ENCODE measurements around the gene SP9.
A peak's percentile ranks its signal among the peaks of the same experiment; 100 is the strongest.

Gene SP9

DNA sequence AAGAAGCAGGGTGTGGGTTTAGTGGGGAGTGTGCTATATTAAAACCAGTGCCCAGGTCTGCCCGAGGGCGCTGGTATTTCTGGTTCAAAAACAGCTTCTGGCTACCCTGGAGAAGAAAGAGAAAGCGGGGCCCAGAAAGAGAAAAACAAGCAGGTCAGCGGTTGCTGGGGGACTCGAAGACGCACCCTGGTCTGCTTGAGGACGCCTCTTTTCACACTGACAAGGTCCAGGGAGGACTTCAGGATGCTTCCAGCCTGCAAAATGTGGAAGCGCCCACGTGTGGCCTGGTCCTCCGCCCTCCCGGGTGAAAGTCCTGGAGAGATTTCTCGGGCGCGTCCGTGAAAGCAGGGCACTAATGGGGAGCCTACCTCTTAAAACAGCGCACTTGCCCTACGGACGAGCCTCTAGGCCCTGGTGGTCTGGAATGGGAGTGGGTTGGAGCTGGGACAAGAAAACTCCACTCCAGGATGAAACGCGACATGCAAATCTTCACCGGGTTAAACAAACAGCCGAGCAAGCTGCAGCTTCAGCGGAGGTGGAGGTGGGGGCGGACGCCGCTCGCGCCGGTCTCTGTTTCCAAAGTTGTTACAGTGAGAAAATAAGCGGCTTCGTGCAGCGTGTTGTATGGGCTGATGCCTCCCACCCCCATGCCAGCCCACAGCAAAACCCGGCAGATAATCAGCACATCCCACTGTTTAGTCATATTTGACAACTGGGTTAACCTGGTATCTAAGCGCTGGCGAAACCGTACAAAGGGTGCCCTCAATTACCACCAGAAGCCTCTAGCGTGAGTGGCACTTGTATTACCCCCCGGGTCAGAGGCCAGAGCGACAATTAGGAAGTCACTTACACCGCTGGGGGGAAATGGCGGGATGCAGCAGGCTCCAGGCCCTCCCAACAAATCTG lies 1.1 kb upstream of the SP9 start:
- DNase-seq (ENCODE audit: low read depth in 2 of 2): peak in 1 of 2 donors; percentile 33

DNA sequence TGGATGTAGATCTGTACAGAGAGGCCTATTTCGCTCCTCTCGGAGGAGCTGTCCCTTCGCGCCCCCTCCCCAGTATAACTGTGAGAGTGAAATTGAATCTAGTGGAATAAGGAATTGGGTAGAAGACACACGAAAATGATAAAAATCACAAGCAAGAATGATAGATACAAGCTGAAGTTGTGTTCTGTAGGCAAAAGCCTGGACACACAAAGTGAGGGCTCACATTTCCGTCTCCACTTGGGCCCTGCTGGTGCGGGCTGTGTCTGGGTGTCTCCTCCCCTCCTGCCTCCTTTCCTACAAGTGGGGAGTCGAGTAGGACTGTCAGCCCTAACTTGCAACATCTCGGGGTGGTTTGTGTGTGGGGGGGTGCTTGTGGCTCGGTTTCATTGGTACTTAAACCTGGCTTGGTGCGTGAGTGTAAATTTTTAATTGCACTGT lies 457 bp upstream of the SP9 start:
- no peak for DNase-seq (ENCODE audit: low read depth in 2 of 2)

DNA sequence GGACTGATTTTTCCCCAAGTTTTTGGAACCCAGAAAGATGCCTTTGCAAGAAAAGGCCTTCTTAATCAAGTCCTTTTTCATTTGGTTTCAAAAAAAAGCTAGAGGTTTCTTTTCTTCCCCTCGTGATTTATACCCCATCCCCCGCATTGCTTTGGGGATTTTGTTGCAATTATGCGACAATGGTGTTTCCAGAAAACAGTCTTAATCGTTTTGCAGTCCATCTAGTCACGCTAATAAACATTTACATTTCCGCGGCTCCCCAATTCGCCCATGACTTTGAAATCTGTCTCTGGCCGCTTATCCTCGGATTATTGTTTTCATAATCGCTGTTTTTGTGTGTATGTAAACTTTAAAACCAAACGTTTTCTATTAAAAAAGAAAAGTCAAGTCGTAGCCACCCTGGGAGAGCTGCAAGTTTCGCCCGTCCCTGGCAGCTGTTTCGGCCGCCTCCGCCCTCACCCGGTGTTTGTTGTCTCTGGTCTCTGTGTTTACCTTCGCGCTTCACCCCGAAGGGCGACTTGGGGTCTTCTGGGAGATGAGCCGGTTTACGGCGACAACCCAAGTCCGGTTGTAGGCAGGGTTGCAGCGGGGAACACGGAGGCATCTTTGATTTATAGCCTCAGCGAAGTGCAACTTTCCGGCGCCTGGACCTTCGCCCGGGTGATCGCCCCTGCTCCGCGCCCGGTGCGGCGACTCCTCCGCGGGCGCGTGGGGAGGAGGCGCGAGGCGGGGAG lies 667 bp downstream of the SP9 start:
- DNase-seq (ENCODE audit: low read depth in 2 of 2): no peak

DNA sequence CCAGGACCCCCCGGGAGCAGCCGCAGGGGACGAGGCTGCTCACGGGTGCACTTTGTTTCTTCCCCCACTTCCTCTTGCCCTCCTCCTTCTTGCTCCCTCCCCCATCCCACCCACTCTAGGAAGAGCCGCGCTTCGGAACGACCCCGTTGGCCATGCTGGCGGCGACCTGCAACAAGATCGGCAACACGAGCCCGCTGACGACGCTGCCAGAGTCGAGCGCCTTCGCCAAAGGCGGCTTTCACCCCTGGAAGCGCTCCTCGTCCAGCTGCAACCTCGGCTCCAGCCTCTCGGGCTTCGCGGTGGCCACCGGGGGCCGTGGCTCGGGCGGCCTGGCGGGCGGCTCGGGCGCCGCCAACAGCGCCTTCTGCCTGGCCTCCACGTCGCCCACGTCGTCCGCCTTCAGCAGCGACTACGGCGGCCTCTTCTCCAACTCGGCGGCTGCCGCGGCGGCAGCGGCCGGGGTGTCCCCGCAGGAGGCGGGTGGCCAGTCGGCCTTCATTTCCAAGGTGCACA lies 1.3 kb downstream of the SP9 start:
- no peak for DNase-seq (ENCODE audit: low read depth in 2 of 2)

DNA sequence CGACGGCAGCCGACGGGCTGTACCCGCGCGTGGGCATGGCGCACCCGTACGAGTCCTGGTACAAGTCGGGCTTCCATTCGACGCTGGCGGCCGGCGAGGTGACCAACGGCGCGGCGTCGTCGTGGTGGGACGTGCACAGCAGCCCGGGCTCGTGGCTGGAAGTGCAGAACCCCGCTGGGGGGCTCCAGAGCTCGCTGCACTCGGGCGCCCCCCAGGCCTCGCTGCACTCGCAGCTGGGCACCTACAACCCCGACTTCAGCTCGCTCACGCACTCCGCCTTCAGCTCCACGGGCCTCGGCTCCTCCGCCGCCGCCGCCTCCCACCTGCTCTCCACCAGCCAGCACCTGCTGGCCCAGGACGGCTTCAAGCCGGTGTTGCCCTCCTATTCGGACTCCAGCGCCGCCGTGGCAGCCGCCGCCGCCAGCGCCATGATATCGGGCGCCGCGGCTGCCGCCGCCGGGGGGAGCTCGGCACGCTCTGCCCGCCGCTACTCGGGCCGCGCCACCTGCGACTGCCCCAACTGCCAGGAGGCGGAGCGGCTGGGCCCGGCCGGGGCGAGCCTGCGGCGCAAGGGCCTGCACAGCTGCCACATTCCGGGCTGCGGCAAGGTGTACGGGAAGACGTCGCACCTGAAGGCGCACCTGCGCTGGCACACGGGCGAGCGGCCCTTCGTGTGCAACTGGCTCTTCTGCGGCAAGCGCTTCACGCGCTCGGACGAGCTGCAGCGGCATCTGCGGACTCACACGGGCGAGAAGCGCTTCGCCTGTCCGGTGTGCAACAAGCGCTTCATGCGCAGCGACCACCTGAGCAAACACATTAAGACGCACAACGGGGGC lies 2.0 kb downstream of the SP9 start:
- no peak for DNase-seq (ENCODE audit: low read depth in 2 of 2)

DNA sequence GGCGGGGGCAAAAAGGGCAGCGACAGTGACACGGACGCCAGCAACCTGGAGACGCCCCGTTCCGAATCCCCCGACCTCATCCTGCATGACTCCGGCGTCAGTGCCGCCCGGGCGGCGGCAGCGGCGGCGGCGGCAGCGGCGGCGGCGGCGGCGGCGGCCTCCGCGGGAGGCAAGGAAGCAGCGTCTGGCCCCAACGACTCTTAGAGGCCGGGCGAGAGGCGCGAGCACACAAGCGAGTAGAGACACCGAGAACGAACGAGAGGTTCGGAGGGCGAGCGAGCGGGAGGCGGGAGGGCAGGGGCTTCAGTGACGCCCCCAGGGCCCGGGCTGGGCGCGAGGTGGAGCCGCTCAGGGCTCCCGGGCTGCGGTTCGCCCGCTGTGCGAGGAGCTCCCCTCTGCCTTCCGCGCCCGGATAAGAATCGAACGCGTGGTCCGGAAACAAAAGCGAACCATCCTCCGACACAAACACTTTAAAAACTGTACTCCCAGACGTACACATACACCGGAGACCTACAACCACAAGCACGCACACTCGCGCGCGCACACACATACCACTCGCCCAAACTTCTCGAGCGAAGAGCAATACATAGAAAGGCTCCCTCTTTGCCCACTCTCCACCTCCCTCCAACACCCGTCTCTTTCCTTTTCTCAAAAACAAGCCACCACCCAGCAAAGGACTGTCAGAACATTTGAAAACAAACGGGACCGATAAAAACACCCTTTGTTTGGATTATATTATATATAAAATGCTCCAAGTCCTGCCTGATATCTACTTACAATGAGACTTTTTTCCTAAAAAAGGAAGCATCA lies 2.8 kb downstream of the SP9 start:
- DNase-seq (ENCODE audit: low read depth in 2 of 2): no peak

DNA sequence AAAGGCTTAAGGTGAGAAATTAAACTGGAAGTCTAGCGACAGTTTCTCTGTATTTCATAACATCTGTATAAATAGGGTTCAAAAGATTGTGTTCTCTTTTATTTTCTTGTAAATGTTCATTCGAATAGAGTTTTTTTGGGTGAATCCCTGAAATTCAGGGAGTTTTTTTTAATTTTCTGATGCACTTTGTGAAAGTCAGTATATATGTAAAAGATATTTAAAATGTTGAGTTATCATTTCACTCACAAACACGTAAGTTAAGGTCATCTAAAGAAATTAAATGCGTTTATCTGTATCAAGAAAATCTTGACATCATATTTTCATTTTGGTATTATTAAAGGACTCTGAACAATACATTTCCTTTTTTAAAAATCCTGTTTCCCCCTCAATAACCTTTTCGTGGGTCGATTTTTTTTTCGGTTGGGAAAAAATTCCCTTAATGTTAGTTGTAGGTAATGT lies 3.4 kb downstream of the SP9 start:
- DNase-seq (ENCODE audit: low read depth in 2 of 2): no peak

DNA sequence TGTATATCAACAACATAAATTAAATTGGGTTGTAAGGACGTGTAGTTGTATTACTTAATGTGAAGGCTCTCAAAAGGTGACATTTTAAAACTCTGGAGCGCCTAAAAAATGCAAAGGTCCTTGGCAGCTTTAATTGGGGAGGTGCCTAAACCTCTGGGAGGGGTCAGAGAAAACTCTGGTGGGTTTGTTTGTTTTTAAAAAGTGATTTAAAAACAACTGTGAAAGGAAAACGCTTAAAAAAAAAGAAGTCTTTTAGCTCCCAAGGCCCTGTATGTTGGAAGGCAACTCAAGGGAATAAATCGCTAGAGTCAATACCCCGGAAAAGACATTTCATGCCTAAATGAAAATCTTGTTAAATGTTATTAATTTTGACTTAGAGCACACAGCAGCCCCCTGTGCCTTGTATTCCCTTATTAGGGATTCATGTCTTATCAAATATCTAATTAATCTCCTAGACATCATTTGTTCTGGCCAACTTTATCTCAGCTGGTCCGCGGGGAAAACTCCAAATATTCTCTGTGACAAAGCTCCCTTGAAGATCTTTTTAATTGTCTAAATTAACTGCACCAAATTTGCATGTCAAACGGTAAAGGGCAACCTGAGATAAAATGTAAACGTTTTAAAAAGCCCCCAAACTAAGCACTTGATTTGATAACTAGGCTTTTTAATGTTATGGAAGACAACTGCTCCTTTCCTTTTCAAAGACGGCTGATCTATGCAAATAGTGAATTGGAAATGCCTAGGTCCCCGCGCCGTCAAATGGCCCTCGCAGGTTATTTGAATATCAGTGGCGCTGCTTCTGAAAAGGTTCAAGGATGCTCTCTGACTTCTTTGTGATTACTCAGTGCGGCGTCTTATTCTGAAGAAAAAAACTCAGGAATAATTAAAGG lies 4.2 kb downstream of the SP9 start:
- no peak for DNase-seq (ENCODE audit: low read depth in 2 of 2)

DNA sequence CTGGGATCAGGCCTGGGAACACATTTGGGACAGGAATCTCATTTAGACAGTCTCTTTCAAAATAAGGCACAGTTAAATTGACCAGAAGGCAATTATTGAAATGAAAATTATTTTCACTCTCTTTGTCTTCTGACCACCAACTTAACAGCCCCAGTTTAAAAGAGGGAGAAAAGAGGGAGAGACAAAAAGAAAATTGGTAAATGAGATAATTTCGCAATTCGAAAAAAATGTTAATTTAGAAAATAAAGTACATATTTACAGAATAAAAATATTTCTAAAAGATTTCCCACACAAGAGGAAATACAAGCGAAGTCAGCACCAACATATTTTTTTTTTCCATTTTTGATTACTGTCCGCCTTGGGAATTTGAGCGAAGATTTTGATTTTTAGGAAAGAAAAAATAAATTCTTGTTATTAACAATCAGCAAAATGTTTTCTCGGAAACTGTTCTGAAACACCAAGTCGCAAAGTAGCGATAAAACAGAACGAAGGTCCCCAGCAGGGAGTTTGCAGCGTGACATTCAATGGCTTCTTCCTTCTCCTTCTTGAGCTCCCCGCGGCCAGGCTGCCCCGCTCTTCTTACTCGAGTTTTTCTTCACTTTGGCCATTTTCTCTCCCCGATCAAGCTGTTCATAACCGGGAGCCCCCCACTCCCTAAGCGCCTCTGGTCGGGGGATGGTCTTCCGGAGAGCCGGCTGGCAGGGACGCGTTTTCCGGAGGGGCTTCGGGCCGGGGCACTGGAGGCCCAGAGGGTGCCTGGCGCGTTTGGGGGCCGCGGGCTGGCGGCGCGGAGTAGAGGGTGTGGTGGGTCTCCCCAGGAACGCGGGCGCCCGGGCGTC lies 5.0 kb downstream of the SP9 start:
- DNase-seq (ENCODE audit: low read depth in 2 of 2): no peak

DNA sequence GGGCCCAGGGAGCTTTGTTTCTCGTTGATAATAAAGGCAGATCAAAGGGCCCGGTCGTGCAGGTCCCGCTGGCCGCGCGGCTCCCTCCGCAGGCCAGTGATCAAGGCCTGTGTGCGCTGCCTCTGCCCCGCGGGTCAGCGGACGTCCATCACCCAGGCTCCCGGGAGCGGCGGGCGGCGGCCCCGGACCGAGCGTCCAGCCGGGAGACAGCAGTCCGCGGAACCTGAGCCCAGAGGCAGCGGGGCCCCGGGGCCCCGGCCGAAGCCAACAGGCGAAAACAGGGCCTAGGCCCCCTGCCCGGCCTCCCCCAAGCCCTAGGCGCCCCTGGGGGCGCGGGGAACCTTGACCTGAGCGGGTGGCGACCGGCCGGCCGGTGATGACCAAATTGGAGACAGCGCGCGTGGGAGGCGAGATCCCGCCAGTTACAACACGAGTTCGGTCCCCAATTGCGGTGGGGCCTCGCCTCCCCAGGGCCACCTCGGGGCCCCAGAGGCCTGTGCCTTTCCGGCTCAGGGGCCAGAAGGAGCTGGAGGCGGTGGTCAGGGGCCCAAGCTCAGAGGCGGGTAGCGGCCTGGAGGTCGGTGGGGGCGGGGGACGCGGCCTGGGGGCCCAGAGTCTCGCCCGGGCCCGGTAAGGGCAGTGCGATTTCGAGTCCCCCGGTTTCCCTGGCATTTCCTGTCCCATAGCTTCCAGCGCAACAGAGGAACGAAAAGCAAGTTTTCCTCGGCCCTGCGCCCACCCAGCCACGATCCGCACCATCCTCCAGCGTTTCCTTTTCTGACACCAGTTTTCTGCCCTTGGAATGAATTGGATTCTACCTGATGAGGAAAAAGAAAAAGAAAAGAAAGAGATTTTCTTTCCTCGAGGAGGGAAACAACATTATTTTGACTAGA lies 5.9 kb downstream of the SP9 start:
- no peak for DNase-seq (ENCODE audit: low read depth in 2 of 2)

DNA sequence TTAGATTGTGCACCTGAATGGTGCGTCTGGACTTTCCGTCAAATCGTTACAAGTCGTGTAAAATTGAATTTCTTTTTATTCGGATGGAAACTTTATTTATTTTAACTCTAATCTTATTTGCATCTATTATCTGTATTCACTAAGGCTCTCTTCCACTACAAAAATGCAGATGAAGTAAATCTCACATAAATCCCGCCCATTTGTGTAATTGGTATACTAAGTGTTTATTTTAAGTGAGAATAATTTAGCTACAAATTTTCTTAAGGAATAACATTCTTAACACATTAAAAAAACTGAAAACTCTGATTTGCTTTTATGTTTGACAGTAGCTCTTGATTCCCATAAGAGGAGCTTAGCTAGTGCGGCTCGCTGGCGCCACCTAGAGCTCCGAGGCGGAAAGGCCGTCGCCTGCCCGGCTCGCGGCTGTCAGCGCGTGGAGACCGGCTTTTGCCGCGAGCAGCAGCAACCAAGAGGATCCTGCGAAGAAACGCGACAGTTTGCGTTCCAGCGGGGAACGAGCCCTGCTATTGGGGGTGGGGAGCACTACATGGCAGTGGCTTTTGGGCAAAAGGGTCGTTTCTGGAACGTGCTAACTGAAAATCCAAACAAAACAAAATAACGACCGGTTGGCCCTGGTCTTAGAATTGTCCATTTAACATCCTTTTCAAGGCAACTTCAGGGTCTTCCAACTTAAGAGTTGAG lies 6.7 kb downstream of the SP9 start:
- DNase-seq (ENCODE audit: low read depth in 2 of 2): peak; percentile 70 to 74

DNA sequence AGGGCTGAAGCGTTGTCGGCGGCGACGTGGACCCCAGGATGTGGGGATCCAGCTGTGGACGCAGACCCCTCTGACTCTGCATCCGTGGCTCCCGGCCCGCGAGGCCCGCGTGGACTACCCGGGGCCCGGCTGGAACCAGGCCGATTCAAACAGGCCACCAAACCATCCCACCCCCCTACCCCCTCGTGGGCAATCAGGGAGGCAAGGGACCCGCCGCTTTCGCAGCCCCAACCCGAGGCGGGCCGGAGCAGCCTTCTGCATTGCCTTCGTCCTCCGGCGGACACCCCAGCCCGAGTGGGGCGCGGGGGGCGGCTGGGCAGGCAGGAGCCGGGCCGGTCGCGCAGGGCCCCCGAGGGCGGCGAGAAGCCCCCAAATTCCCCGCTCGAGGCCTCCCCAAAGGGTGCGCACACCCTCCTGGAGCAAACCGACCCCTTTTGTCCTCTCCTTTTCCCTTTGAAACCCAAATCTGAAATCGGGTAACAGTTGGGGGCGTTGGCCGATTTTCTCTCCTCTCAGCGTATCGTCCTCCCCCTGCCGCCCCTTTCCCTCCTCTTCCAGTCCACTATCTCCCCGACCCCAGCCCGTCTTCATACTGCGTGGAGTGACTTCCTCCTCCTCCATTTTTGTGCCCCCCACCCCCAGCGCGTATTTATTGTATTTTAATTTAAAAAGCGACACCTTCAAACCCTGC lies 7.4 kb downstream of the SP9 start:
- no peak for DNase-seq (ENCODE audit: low read depth in 2 of 2)

DNA sequence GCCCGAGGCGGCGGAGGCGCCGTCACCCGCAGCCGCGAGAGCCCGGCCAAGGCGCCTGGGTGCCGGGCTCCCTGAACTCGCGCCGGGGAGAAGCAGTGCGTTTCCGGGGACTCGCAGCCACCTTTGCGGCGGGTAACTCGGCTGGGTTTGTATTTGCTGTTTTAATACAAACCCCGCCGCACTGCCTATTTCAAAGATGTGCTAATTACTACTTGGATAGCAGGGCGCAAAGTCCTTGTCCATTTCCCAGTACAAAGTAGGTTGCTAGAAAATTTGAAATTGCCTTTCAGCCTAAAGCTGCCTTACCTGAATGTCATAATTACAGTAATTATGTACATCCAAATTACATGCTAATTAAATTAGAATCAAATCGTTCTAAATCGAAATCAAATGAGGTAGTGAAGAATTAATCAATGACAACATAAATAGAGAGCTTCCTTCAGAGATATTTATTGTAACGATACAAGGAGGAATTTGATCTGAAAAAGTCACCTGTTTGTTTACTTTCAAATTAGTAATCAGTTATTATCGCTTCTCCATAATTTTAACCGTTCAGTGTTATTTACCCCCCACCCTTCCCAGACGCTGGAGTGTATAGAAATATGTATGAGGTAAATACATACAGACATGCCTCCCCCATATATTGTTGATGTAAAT lies 8.1 kb downstream of the SP9 start:
- DNase-seq (ENCODE audit: low read depth in 2 of 2): no peak

DNA sequence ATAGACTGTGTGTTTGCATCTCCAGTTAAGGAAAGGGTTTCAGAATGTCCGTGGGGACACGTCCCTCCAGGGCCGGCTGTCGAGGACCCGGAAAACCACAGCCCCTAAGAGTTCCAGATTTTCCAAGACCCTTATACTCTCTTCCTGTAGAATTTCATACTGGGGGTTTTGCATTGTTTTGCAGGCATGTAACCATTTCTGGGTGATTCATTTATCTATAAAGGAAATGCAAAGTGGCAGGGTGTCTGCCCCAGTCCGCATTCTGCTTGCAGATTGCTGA lies 8.5 kb downstream of the SP9 start:
- DNase-seq (ENCODE audit: low read depth in 2 of 2): no peak

DNA sequence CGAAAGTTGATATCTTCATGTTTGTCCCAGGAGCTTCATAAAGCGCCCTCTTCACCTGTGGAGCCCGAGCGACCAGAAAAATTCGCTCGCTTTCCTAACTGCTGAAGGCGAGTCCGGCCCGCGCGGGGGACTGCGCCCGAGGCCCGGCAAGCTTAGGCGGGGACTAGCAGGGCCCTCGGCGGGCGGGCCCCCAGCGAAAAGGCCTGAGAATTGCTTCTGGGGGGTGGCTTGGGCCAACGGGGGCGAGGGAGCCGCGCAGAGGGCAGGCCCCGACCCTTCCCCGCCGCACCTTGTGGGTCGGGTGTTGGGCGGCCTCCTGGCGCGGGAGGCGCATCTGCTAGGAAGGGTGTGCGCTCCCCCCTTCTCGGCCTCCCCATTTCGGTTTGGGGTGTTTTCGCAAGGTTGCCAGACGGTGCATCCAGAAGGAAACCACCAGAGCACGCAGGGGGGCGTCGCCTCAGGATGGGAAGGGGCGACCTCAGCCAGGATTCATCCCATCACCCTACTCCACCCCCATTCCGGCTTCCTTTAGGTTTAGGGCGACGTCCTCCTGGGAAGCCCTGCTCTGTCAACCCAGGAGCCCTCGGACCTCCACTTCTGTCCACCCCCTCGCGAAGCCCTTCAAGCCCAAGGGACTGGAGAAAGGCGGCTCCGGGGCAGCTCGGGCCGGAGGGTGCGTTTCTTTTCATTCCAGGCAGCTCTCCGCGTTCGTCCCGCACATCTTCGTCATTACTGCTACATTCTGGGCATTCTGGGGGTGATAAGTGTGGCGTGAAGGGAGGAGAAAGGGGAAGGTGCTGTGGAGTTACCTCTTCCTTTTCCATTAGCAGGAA lies 9.1 kb downstream of the SP9 start:
- DNase-seq (ENCODE audit: low read depth in 2 of 2): no peak

Measured in stimulated activated CD8-positive, alpha-beta memory T cell treated with anti-CD3 and anti-CD28 coated beads, Interleukin-7, amount 100 ng/mL, for 4 hours (primary cell).